ENCODE measurements around the gene IGF2BP1.

DNA sequence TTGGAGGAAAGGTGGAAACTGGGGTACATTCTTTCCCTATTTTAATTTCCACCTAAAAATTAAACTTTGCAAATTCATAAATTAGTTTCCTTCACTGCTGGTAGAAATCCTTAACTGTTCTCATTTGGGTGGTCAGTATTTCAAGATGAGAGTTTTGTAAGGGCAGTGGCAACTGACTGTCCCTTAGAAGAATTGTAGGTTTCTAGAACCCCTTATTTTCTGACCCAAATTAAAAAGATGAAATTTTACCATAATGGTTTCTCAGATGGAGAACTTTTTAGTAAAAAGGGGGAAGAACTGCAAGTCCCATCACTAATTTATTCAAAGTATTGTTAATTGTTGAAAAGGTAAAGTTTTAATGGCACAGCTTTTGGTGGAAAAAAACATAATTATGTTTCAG, 5.6 kb downstream of the IGF2BP1 start:
- TF ChIP-seq, protein P1, sequence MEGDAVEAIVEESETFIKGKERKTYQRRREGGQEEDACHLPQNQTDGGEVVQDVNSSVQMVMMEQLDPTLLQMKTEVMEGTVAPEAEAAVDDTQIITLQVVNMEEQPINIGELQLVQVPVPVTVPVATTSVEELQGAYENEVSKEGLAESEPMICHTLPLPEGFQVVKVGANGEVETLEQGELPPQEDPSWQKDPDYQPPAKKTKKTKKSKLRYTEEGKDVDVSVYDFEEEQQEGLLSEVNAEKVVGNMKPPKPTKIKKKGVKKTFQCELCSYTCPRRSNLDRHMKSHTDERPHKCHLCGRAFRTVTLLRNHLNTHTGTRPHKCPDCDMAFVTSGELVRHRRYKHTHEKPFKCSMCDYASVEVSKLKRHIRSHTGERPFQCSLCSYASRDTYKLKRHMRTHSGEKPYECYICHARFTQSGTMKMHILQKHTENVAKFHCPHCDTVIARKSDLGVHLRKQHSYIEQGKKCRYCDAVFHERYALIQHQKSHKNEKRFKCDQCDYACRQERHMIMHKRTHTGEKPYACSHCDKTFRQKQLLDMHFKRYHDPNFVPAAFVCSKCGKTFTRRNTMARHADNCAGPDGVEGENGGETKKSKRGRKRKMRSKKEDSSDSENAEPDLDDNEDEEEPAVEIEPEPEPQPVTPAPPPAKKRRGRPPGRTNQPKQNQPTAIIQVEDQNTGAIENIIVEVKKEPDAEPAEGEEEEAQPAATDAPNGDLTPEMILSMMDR (IDR thresholded peaks at IDR 0.05), result no peak
- no peak for TF ChIP-seq ZFX (IDR thresholded peaks at IDR 0.05; ENCODE audit: borderline replicate concordance)
